Upper lobe of left lung (tissue), 6 donors: Measurements from ENCODE around the gene CRACDL. TPM values are rescaled to one million over a fixed set of nuclear protein-coding genes. Genes with fewer than 3 reads are reported as not detected.

Source experiments
- ATAC-seq, 2 donors: fragments of 200-7000 bp; cut with Tn5 transposase; one replicate each; pipeline ENCODE4 v1.9.1; 2022; ENCODE audit warnings: mild to moderate bottlenecking in 2 of 2, moderate library complexity in 2 of 2; ENCODE audit not compliant: low FRiP score in 2 of 2
- DNase-seq, 2 donors: peaks; one replicate each; pipeline ENCODE4 v3.0.0-alpha.2; 2019 to 2020
- H3K27ac ChIP-seq, 4 donors: fragments of 200-600 bp; sonication (generic); one replicate each; pipeline ENCODE4 v1.5.1; 2016 to 2019
- H3K27me3 ChIP-seq, 4 donors: fragments of 200-600 bp; sonication (generic); one replicate each; pipeline ENCODE4 v1.5.1; 2017 to 2019
- H3K36me3 ChIP-seq, 4 donors: fragments of 200-600 bp; sonication (generic); one replicate each; pipeline ENCODE4 v1.5.1; 2016 to 2019
- H3K4me1 ChIP-seq, 4 donors: fragments of 200-600 bp; sonication (generic); one replicate each; pipeline ENCODE4 v1.5.1; 2018 to 2019
- H3K4me3 ChIP-seq, 4 donors: fragments of 200-600 bp; sonication (generic); one replicate each; pipeline ENCODE4 v1.5.1; 2017 to 2019; ENCODE audit warnings: mild to moderate bottlenecking in 2 of 4, moderate library complexity in 1 of 4
- H3K9me3 ChIP-seq, 4 donors: fragments of 200-600 bp; sonication (generic); one replicate each; pipeline ENCODE4 v1.5.1; 2018 to 2019
- EP300 ChIP-seq, 4 donors: sonication (generic); formaldehyde crosslinking; IDR thresholded peaks; one replicate each; pipeline ENCODE4 v1.5.1; 2017; ENCODE audit warnings: antibody characterized with exemption in 4 of 4, control low read depth in 2 of 4
- POLR2A ChIP-seq, 4 donors: fragments of 450-650 bp; IDR thresholded peaks; one replicate each; pipeline ENCODE4 v1.5.1; 2016 to 2017; ENCODE audit warnings: antibody characterized with exemption in 4 of 4, mild to moderate bottlenecking in 2 of 4
- POLR2AphosphoS5 ChIP-seq, 2 donors: sonication (generic); formaldehyde crosslinking; IDR thresholded peaks; one replicate each; pipeline ENCODE4 v1.5.1; 2017; ENCODE audit warnings: antibody characterized with exemption in 2 of 2
- WGBS, 2 donors: methylation state at CpG; one replicate each; pipeline ENCODE4 v1.1.5; 2017 to 2018; 5-methylcytosine and 5-hydroxymethylcytosine counted together
- total RNA-seq, 6 donors: library from RNA; depleted of rRNA in 4 of 6; stranded (reverse); fragments of >200 nt in 4 of 6; gene quantifications; one replicate each; pipeline versions ENCODE4 v1.1.0 to v1.2.1, GENCODE V29; 2016 to 2021
- TF ChIP-seq, protein P1 (sequence below), 6 experiments: fragments of 450-650 bp in 4 of 6; fragments of 200-600 bp in 2 of 6; sonication (generic) in 2 of 6; IDR thresholded peaks; one replicate each; pipeline ENCODE4 v1.5.1; 2016 to 2019; ENCODE audit warnings: antibody characterized with exemption in 6 of 6
- donor health status: DM: no; HTN: no; CAD: no; lungs with moderate emphysema.
- donor health status: DM: no; HTN: yes; CAD: no; lungs with severe emphysema.

The CRACDL gene
- total RNA-seq, 6 donors from 2014 or later: 14.6 to 33.4 (median 20.2) TPM

DNA sequence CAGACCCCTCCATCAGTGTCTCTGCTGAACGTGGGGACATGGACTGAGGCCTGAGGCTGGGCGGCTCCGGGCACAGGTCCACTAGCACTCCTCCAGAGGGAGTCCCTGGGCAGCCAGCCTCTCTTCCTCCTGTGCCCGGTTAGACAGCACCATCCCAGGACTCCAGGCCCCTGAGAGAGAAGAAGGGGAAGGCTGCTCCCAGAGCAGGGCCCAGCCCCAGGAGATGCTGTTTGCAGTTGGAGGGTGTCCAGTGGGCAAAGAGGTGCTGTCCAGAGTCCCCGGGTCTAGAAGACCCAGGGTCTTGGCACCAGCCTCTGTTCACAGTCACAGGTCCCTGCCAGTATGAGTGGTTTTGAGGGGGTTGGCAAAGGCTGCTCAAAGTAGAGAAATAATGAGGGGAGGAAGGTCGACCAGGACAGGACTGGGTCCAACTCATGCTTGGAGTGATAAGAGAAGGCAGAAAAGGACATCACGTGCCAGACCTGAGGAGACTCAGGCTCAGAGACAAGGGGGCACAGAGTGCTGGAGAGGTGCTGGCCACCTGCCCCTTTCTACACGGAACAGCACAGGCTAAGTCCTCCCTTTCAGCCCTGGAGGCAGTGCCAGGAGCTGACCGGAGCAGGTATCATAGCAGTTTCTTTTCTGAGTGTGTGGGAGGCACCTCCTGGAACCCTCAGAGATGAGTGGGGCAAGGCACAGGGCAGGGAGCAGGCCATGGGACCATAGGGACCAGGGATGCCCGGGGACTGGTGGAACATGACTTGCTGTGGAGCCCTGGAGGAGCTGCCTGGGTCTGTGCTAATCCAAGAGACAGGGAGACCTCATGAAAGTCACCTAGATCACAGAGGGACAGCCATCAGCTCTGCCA is 21.1 kb downstream of the CRACDL start:
- H3K4me3 ChIP-seq: no peak overlapping the region
- H3K4me1 ChIP-seq: peaks cover 7 to 31% (median 25%) of the 10 kb centered on the region in 4 donors
- WGBS, 2 donors: 67 to 77% methylated on average over 3 to 7 of the region's 10 CpGs
- H3K27me3 ChIP-seq: no peaks in the 10 kb centered on the region
- ATAC-seq: no peak
- peak in 1 of 2 donors; percentile 37 for DNase-seq
- H3K36me3 ChIP-seq: no peaks in the 10 kb centered on the region
- TF ChIP-seq, protein P1, sequence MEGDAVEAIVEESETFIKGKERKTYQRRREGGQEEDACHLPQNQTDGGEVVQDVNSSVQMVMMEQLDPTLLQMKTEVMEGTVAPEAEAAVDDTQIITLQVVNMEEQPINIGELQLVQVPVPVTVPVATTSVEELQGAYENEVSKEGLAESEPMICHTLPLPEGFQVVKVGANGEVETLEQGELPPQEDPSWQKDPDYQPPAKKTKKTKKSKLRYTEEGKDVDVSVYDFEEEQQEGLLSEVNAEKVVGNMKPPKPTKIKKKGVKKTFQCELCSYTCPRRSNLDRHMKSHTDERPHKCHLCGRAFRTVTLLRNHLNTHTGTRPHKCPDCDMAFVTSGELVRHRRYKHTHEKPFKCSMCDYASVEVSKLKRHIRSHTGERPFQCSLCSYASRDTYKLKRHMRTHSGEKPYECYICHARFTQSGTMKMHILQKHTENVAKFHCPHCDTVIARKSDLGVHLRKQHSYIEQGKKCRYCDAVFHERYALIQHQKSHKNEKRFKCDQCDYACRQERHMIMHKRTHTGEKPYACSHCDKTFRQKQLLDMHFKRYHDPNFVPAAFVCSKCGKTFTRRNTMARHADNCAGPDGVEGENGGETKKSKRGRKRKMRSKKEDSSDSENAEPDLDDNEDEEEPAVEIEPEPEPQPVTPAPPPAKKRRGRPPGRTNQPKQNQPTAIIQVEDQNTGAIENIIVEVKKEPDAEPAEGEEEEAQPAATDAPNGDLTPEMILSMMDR (IDR thresholded peaks at IDR 0.05): no peak
- H3K27ac ChIP-seq: no peak overlapping the region
- H3K9me3 ChIP-seq: no peaks in the 10 kb centered on the region

DNA sequence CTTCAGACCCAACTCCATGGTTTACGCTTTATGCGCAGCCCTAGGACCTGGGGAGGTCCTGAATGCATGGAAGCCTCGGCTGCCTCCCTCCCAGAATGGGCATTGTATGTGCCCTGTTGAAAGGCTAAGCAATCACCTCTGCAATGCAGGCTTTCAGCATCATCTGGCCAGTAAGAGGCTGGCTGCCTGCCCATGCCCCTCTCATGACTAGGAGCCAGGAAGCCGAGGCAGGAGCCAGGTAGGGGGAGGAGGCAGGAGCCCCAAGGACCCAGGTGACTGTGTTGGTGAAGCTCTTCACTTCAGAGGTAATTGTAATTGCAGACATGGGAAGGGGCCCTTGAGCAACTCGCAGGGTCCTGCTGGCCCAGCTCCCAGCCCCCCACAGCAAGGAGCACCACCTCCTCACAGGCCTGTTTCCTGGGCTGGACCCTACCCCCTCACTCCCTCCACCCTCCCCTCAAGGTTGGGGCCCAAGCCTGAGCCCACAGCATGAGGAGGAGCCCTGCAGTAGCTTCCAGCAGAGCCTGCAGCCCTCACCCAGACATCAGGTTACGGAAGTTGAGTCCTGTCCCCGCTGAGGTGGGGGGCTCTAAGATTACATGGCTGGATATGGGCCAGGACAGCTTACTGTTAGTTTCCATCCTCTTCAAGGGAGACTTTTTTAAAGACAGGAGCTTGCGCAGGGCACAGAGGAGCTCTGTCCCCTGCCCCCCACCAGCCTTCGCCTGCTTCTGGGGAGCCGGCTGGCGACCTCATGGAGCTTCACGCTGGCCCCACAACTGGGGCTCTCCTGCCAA is 21.9 kb downstream of the CRACDL start:
- Histone ChIP-seq H3K27me3 (no peaks in the 10 kb centered on the region), H3K9me3 (no peaks in the 10 kb centered on the region), H3K4me3 (no peak overlapping the region), H3K27ac (no peak overlapping the region), H3K36me3 (no peaks in the 10 kb centered on the region), H3K4me1 (peaks cover 15 to 39% (median 33%) of the 10 kb centered on the region in 4 donors)
- ATAC-seq (no peak), DNase-seq (peak; percentile 39 to 88)
- TF ChIP-seq, protein P1 (IDR thresholded peaks at IDR 0.05): no peak
- TF ChIP-seq POLR2AphosphoS5 (IDR thresholded peaks at IDR 0.05): peak in 1 of 2 donors; percentile 12
- WGBS, 2 donors: 57 to 82% methylated on average over 1 to 10 of the region's 12 CpGs

DNA sequence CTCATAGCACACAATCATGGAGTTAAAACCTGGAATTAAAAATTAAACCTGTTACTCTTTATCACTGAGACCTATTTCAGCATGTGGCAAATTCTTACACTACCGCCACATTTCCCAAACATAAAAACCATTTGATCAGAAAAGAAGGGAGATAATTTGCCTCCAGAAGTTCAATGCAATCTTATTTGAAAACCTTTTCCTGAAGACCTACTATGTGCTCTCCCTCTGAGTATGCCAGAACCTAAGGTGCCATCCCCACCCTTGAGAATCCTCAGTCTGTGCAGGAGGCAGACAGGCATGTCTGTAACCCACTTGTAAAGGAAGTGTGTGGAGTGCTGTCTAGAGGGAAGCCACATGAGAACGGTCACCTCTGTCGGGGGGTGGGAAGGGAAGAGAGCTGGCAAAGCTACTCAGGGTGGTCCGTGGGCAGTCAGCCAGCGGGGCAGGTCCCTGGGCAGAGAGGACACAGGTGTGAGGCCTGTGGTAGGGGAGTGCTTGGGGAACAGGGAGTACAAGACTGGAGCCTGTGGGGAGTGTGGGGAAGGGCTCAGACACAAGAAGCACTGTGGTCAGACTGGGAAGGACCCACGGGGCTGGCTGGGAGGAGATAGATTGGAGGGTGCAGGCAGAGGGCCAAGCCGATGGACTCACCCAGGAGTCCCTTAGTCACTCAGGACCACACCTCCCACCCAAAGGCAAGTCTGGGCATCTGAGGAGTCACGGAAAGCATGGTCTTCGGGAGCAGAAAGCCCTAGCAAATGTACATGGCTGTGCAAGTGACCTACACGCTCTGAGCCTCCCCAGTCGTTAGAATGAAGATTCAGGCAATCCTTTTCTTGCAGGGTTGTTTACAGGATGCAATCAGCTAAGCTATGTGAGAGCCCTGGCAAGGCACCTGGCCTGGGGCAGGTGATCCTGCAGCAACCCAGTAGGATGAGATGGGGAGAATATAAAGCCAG is 22.8 kb downstream of the CRACDL start:
- Histone ChIP-seq H3K27ac (no peak overlapping the region), H3K36me3 (no peaks in the 10 kb centered on the region), H3K27me3 (no peaks in the 10 kb centered on the region), H3K9me3 (no peaks in the 10 kb centered on the region), H3K4me1 (peaks cover 22 to 48% (median 39%) of the 10 kb centered on the region in 4 donors), H3K4me3 (no peak overlapping the region)
- ATAC-seq (no peak), DNase-seq (peak in 1 of 2 donors; percentile 49)
- no peak for TF ChIP-seq EP300 (IDR thresholded peaks at IDR 0.05)
- no peak for TF ChIP-seq POLR2A (IDR thresholded peaks at IDR 0.05)
- TF ChIP-seq, protein P1 (IDR thresholded peaks at IDR 0.05): no peak
- TF ChIP-seq POLR2AphosphoS5 (IDR thresholded peaks at IDR 0.05): no peak
- WGBS, 2 donors: 56 to 58% methylated on average over 6 to 11 of the region's 11 CpGs

DNA sequence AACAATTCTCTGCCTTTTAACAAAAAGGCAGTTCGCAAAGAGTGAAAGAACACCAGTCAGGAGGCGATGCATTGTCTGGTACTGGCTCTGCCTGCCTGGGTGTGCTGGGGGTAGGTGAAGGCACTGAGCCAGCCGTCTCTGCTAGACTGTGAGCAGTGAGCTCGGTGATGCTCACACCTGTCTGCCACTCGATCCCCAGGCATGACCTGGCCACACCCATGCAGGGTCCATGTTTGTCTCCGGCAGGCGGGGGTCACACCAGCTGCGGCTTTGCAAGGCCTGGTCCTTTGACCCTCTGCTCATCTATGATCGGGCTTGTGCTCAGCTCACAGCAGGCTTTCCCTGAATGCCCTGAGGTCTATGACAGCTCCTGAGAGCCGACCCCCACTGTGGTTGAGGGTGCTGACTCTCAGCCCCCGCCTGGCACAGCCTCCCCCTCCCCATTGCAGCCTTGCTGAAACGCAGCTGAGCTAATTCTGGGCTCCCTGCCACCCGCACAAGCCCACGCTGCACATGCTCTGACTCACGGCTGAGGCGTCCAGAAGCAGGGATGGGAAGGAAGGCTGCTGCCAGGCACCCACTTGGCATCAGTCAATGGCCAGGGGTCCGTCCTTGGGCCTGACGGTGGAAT is 23.7 kb downstream of the CRACDL start:
- DNase-seq (peak; percentile 52 to 60), ATAC-seq (peak; percentile 28 to 50)
- peaks cover 22 to 49% (median 39%) of the 10 kb centered on the region in 4 donors for H3K4me1 ChIP-seq
- no peaks in the 10 kb centered on the region for H3K9me3 ChIP-seq
- no peak overlapping the region for H3K4me3 ChIP-seq
- WGBS, 2 donors: 59 to 61% methylated on average over 6 to 18 of the region's 18 CpGs
- H3K36me3 ChIP-seq: no peaks in the 10 kb centered on the region
- no peaks in the 10 kb centered on the region for H3K27me3 ChIP-seq
- peak overlapping the region in 3 of 4 donors; percentile 10 to 50 (median 35) for H3K27ac ChIP-seq
- TF ChIP-seq, protein P1 (IDR thresholded peaks at IDR 0.05): no peak
- TF ChIP-seq POLR2A (IDR thresholded peaks at IDR 0.05) (no peak), EP300 (IDR thresholded peaks at IDR 0.05) (no peak), POLR2AphosphoS5 (IDR thresholded peaks at IDR 0.05) (no peak)
